Panc1 (cell line): Measurements from ENCODE around the gene R3HDM2.

Experiments
- POLR2AphosphoS5 ChIP-seq: IDR thresholded peaks from 2 replicates; pipeline ENCODE4 v1.6.1; 2012; ENCODE audit warnings: mild to moderate bottlenecking, low read depth, low read length, moderate library complexity
- SIN3A ChIP-seq: IDR thresholded peaks from 2 replicates; pipeline ENCODE4 v1.6.1; 2012; ENCODE audit warnings: low read depth, mild to moderate bottlenecking, low read length, moderate library complexity, borderline replicate concordance; ENCODE audit not compliant: insufficient read depth
- TCF7L2 ChIP-seq: IDR thresholded peaks from 2 replicates; pipeline ENCODE4 v1.6.1; 2011; ENCODE audit warnings: mild to moderate bottlenecking, low read depth, low read length, inconsistent platforms
- TF ChIP-seq, protein P1 (sequence below): fragments of 450-650 bp; IDR thresholded peaks from 2 replicates; pipeline ENCODE4 v1.5.1; 2017; ENCODE audit warnings: mild to moderate bottlenecking
- TF ChIP-seq, protein P2 (sequence below), 2 experiments: IDR thresholded peaks; 2 replicates each; pipeline ENCODE4 v1.6.1; 2011 to 2012; ENCODE audit warnings: low read depth in 2 of 2, control low read depth in 1 of 2, low read length in 1 of 2, mild to moderate bottlenecking in 1 of 2, moderate library complexity in 1 of 2; ENCODE audit not compliant: insufficient read depth in 1 of 2

DNA sequence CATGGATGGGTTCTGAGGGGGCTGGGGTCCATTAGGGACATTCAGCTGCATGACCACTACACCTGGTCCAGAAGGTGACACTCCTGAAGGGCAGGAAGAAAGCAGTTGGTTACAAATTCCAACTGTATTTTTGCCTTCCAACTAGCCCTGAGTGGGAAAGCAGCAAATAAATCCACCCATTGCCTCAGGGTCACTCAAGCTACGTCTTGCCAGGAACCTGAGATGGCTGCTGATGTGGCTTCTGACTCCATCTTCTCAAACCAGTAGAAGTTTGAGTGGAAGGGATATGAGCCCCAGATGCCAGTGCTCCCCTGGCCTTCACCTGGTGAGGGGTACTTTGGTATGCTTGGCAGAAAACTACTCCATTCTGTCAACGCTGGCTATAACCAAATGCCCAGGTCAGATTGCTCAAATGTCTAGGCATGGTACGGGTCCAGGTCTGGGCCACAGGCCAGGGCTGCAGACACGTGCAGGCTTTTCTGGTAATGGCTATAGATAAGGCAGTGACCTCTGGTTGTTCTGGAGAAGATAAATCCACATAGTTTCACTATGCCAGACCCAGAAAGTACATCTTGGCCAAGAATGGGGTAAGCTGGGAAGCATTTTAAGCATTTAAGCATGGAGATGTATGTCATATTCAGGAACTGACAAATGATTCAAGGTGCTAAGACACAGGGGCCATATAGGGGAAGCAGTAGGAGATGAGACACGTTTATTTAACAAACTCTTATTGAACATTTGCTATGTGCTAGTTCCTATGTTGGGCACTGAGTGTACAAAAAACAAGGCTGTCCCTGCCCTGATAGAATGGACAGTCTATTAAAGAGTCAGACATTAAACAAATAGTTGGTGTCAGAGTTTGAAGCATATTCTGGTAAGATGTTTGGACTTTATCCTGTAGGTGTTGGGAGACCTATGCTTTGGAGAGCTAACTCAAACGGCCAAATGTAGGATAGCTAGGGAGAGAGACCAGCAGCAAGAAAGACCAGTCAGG is 171.6 kb downstream of the R3HDM2 start:
- TF ChIP-seq, protein P1, sequence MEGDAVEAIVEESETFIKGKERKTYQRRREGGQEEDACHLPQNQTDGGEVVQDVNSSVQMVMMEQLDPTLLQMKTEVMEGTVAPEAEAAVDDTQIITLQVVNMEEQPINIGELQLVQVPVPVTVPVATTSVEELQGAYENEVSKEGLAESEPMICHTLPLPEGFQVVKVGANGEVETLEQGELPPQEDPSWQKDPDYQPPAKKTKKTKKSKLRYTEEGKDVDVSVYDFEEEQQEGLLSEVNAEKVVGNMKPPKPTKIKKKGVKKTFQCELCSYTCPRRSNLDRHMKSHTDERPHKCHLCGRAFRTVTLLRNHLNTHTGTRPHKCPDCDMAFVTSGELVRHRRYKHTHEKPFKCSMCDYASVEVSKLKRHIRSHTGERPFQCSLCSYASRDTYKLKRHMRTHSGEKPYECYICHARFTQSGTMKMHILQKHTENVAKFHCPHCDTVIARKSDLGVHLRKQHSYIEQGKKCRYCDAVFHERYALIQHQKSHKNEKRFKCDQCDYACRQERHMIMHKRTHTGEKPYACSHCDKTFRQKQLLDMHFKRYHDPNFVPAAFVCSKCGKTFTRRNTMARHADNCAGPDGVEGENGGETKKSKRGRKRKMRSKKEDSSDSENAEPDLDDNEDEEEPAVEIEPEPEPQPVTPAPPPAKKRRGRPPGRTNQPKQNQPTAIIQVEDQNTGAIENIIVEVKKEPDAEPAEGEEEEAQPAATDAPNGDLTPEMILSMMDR = no peak
- TF ChIP-seq POLR2AphosphoS5 (no peak), SIN3A (no peak), TCF7L2 (no peak)
- TF ChIP-seq, protein P2, sequence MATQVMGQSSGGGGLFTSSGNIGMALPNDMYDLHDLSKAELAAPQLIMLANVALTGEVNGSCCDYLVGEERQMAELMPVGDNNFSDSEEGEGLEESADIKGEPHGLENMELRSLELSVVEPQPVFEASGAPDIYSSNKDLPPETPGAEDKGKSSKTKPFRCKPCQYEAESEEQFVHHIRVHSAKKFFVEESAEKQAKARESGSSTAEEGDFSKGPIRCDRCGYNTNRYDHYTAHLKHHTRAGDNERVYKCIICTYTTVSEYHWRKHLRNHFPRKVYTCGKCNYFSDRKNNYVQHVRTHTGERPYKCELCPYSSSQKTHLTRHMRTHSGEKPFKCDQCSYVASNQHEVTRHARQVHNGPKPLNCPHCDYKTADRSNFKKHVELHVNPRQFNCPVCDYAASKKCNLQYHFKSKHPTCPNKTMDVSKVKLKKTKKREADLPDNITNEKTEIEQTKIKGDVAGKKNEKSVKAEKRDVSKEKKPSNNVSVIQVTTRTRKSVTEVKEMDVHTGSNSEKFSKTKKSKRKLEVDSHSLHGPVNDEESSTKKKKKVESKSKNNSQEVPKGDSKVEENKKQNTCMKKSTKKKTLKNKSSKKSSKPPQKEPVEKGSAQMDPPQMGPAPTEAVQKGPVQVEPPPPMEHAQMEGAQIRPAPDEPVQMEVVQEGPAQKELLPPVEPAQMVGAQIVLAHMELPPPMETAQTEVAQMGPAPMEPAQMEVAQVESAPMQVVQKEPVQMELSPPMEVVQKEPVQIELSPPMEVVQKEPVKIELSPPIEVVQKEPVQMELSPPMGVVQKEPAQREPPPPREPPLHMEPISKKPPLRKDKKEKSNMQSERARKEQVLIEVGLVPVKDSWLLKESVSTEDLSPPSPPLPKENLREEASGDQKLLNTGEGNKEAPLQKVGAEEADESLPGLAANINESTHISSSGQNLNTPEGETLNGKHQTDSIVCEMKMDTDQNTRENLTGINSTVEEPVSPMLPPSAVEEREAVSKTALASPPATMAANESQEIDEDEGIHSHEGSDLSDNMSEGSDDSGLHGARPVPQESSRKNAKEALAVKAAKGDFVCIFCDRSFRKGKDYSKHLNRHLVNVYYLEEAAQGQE (IDR thresholded peaks at IDR 0.05; ENCODE audit: insufficient read depth in 1 of 2, low read depth in 2 of 2, low read length in 1 of 2) = no peak
